Choroid plexus epithelial cell (primary cell): ENCODE results near the gene RBM19.

Source experiments
- DNase-seq: peaks from one replicate; pipeline ENCODE4 v3.0.0-alpha.2; 2010; ENCODE audit warnings: low read depth
- H3K4me3 ChIP-seq: 2 replicates; pipeline ENCODE4 v1.5.1; 2011; ENCODE audit warnings: low read depth, mild to moderate bottlenecking, control low read depth, low read length, moderate library complexity
- TF ChIP-seq, protein P1 (sequence below): conservative IDR thresholded peaks from 2 replicates; pipeline ENCODE4 v1.5.1; 2011; ENCODE audit warnings: low read depth, mild to moderate bottlenecking, control low read depth, inconsistent platforms, low read length, moderate library complexity

The RBM19 gene

DNA sequence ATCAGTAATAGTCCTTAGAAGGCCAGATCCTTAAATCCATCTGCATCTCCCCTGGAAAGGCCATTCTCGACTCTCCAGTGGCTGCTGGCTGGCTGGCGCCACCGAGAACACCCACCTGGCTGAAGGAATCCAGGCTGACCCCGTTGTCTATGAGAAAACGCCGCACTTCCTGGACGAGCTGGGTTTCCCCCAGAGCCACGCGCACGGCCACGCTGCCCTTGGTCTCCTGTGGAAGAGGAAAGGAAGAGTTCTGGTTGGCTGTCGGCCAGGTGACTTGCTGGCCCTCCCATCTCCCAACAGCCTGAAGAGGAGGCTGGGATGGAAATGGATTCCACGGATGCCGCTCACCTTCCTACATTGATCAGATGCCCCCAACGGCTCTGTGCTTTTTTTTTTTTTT lies 23.9 kb downstream of the RBM19 start:
- no peak overlapping the region for H3K4me3 ChIP-seq
- TF ChIP-seq, protein P1, sequence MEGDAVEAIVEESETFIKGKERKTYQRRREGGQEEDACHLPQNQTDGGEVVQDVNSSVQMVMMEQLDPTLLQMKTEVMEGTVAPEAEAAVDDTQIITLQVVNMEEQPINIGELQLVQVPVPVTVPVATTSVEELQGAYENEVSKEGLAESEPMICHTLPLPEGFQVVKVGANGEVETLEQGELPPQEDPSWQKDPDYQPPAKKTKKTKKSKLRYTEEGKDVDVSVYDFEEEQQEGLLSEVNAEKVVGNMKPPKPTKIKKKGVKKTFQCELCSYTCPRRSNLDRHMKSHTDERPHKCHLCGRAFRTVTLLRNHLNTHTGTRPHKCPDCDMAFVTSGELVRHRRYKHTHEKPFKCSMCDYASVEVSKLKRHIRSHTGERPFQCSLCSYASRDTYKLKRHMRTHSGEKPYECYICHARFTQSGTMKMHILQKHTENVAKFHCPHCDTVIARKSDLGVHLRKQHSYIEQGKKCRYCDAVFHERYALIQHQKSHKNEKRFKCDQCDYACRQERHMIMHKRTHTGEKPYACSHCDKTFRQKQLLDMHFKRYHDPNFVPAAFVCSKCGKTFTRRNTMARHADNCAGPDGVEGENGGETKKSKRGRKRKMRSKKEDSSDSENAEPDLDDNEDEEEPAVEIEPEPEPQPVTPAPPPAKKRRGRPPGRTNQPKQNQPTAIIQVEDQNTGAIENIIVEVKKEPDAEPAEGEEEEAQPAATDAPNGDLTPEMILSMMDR: no peak
- DNase-seq: no peak

DNA sequence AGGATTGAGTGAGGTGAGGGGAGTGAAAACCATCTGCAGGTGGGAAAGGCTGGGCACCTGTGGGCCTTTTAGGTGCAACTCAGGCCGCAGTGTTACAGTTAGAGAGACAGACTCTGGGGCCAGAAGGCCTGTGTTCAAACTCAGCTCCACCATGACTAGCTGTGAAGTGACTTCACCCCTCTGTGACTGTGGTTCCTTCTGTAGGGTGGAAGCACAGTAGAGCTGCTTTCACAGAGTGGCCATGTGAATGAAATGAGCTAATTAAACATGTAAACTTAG lies 25.0 kb downstream of the RBM19 start:
- no peak for DNase-seq
- H3K4me3 ChIP-seq: no peak overlapping the region
- TF ChIP-seq, protein P1: no peak

DNA sequence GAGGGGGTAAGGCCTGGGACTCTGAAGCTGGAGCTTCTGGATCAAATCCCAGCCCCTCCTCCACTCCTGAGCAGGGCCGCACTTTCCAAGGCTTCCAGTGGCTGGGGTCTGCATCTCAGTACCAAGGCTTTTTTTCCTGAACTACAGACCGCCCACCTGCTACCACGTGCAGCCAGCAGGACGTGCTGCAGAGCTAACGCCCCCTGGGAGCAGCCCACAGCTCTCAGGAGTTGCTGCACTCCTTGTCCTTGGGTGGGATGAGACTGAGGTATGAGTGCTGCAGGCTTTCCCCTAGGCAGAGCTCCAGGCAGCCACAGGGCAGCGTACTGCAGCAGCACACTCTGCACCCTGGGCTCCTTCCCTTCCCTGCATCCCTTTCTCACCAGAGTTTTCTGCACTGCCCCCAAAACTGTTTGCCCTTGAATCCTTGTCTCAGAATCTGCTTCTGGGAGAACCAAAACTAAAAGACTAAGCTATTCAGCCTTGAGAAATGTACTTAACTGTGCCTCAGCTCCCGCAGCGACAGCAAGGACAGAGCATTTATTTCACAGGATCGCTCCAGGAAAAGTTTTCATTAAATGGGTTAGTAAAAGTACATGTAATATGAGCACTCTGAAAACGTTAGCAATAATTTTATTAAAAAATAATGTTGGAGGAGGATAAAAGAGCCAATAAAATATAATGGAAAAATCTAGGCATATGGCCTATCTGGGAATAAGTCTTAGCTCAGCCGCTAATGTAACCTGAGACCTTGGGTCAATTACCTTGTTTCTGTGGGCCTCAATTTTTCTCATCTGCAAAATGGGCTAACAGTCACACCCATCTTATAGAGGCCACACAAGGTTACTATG lies 25.5 kb downstream of the RBM19 start:
- TF ChIP-seq, protein P1: no peak
- no peak overlapping the region for H3K4me3 ChIP-seq
- no peak for DNase-seq

DNA sequence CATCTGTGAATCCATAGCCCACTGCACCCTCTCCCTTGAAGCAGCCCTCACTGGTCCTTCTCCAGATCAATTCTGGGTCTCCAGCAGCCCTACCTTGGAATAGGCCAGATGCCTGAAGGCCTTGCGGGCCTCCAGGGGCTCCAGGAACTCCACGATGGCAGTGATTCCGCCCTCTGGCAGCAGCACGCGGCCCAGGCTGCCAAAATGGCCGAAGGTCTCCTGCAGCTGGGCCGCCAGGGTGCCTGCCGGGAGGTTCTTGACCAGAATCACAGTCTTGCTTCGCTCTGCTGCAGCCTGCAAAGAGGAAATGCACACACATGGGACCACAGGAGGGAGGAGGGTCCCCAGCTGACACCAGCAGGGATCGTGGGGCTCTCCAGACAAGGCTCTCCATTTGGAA lies 26.3 kb downstream of the RBM19 start:
- H3K4me3 ChIP-seq: no peak overlapping the region
- no peak for DNase-seq
- TF ChIP-seq, protein P1: no peak

DNA sequence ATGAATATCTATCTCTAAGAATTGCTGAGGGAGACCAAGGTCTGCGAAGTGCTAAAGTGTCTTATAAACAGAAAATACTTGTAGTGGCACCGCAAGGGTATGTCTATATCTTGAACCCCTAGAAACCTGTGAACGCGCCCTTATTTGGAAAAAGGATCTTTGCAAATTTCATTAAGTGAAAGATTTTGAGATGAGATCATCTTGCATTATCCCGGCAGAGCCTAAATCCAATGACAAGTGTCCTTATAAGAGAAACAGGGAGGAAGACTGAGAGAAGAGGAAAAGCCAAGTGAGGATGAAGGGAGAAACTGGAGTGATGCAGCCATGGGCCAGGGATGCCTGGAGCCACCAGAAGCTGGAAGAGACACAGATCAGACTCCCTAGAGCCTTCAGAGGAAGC lies 27.7 kb downstream of the RBM19 start:
- TF ChIP-seq, protein P1: no peak
- H3K4me3 ChIP-seq: no peak overlapping the region
- no peak for DNase-seq

DNA sequence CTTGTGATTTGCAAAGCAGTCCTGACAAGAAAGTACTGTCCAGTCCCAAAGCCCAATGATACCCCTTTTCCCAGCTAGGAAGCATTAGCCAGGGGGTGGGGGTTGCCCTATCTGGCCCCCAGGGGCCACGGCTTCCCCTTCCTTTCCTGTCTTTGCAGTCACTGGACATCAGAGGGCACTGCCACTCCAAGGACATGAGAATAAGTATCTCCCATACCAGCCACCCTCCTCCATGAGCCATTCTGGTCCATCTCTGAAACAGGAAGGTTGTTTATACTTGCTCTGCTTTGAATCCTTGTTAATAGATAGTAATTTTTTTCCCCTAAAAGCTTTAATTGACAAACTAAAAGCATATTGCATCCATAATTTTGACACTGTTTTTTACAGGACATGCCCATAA lies 29.7 kb downstream of the RBM19 start:
- no peak overlapping the region for H3K4me3 ChIP-seq
- TF ChIP-seq, protein P1: no peak
- no peak for DNase-seq

DNA sequence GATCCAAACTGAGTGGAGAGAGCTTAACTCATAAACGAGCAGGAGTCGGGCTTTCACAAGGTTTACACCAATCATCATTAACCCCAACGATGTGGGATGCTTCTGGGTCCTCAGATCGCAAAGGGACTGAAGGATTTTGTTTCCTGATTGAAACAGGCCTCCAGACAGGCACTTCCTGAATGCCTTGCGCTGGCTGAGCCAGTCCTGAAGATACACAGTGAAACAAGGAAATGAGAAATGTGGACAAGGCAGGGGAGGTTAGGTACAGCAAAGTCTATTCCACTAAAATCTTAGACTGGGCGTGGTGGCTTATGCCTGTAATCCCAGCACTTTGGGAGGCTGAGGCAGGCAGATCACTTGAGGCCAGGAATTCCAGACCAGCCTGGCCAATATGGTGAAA lies 30.7 kb downstream of the RBM19 start:
- TF ChIP-seq, protein P1: no peak
- H3K4me3 ChIP-seq: no peak overlapping the region
- no peak for DNase-seq
